Panc1 (cell line): ENCODE results near the gene ROBO4. TPM values are rescaled to one million over a fixed set of nuclear protein-coding genes. Genes with fewer than 3 reads are reported as not detected.

ENCODE experiments used
- ATAC-seq: fragments of 200-7000 bp; cut with Tn5 transposase; 2 replicates; pipeline ENCODE4 v1.9.1; 2020; ENCODE audit warnings: mild to moderate bottlenecking, moderate library complexity
- BruUV-seq: library from RNA; stranded (reverse); fragments of 400-500 nt; replicated peaks from 2 replicates; lab custom pipeline; 2021; lab: Mats Ljungman, UMichigan
- CTCF ChIA-PET: fragments of 300-600 bp; sonication (Branson Sonifier 250); formaldehyde crosslinking; loops from one replicate; lab custom pipeline; 2022; ENCODE audit warnings: antibody characterized with exemption; lab: Charles Lee
- POLR2A ChIA-PET: fragments of 300-600 bp; sonication (Branson Sonifier 250); formaldehyde crosslinking; loops from one replicate; lab custom pipeline; 2022; ENCODE audit warnings: antibody characterized with exemption; lab: Charles Lee
- DNase-seq: peaks from one replicate; pipeline ENCODE4 v3.0.0-alpha.2; 2010; ENCODE audit warnings: low read depth, low spot score
- H3K27ac ChIP-seq: 2 replicates; pipeline ENCODE4 v1.5.1; 2011; ENCODE audit warnings: mild to moderate bottlenecking, low read length, inconsistent platforms
- H3K27me3 ChIP-seq: fragments of 200-500 bp; sonication (Bioruptor generic); 2 replicates; pipeline ENCODE4 v1.6.0; 2014; ENCODE audit warnings: low read length, inconsistent platforms; ENCODE audit not compliant: control insufficient read depth, insufficient read depth
- H3K36me3 ChIP-seq: fragments of 200-500 bp; sonication (Bioruptor generic); 2 replicates; pipeline ENCODE4 v1.5.1; 2014; ENCODE audit warnings: inconsistent platforms, mild to moderate bottlenecking, low read length, moderate library complexity; ENCODE audit not compliant: control insufficient read depth, insufficient read depth
- H3K4me1 ChIP-seq: 2 replicates; pipeline ENCODE4 v1.5.1; 2011; ENCODE audit warnings: inconsistent platforms, mild to moderate bottlenecking, low read length, moderate library complexity; ENCODE audit not compliant: control insufficient read depth, insufficient read depth
- H3K4me3 ChIP-seq, 2 experiments: 2 replicates each; pipeline ENCODE4 v1.5.1; 2011 to 2012; ENCODE audit warnings: low read depth in 2 of 2, low read length in 2 of 2, mild to moderate bottlenecking in 2 of 2, inconsistent platforms in 1 of 2, moderate library complexity in 1 of 2
- H3K9me3 ChIP-seq: fragments of 200-500 bp; sonication (Bioruptor generic); 2 replicates; pipeline ENCODE4 v1.5.1; 2014; ENCODE audit warnings: low read depth, mild to moderate bottlenecking, inconsistent platforms, low read length, moderate library complexity; ENCODE audit not compliant: control insufficient read depth, insufficient read depth
- POLR2AphosphoS5 ChIP-seq: IDR thresholded peaks from 2 replicates; pipeline ENCODE4 v1.6.1; 2012; ENCODE audit warnings: mild to moderate bottlenecking, low read depth, low read length, moderate library complexity
- SIN3A ChIP-seq: IDR thresholded peaks from 2 replicates; pipeline ENCODE4 v1.6.1; 2012; ENCODE audit warnings: low read depth, mild to moderate bottlenecking, low read length, moderate library complexity, borderline replicate concordance; ENCODE audit not compliant: insufficient read depth
- TCF7L2 ChIP-seq: IDR thresholded peaks from 2 replicates; pipeline ENCODE4 v1.6.1; 2011; ENCODE audit warnings: mild to moderate bottlenecking, low read depth, low read length, inconsistent platforms
- in situ Hi-C: cut with HindIII; loops from 2 replicates; pipeline ENCODE4 v1.10.0; 2016; ENCODE audit warnings: low sequenced_read_pairs, low pct_unique_long_range_greater_than_20kb
- intact Hi-C: fragments of 100-400 bp; cut with micrococcal nuclease; formaldehyde crosslinking; loops from one replicate; pipeline ENCODE4 v1.10.0; 2022; ENCODE audit not compliant: unreplicated experiment
- total RNA-seq: library from RNA; stranded (reverse); gene quantifications from one replicate; pipeline ENCODE4 v1.2.1, GENCODE V29; 2021; ENCODE audit not compliant: unreplicated experiment
- TF ChIP-seq, protein P1 (sequence below), 2 experiments: IDR thresholded peaks; 2 replicates each; pipeline ENCODE4 v1.6.1; 2011 to 2012; ENCODE audit warnings: low read depth in 2 of 2, control low read depth in 1 of 2, low read length in 1 of 2, mild to moderate bottlenecking in 1 of 2, moderate library complexity in 1 of 2; ENCODE audit not compliant: insufficient read depth in 1 of 2
- TF ChIP-seq, protein P2 (sequence below): fragments of 450-650 bp; IDR thresholded peaks from 2 replicates; pipeline ENCODE4 v1.5.1; 2017; ENCODE audit warnings: mild to moderate bottlenecking

The ROBO4 gene
- total RNA-seq, 1 experiment from 2014 or later: 0.26 TPM

DNA sequence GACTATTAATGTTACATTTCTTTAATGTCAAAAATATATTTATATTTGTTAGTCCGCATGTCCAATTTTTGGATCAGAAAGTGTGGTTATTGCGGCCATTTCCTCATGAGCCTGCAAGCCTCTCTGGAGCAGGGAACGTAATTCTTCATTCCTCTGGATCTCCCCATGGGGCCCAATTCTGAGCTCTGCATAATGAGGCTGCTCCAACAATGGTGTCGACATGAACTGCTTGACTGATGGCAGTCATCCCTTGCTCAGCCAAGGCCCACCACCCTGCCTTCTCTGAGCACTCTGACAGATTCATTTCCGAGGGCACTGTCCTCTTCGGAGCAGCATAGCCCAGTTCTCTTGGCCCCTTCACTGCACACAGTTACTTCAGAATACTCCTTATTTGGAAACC, 41.3 kb upstream of the ROBO4 start:
- Histone ChIP-seq H3K4me1 (no peaks in the 10 kb centered on the region), H3K36me3 (no peaks in the 10 kb centered on the region), H3K4me3 (no peak overlapping the region), H3K9me3 (no peaks in the 10 kb centered on the region), H3K27ac (no peak overlapping the region), H3K27me3 (peaks cover 24% of the 10 kb centered on the region)
- DNase-seq (no peak), ATAC-seq (no peak)
- CTCF ChIA-PET: no interaction called here
- POLR2A ChIA-PET: interaction anchor here (0.7 kb wide), 1 partner anchor 175 kb away, joined by 5 read pairs; no protein-coding TSS in a partner anchor
- intact Hi-C loops (no loop called here), in situ Hi-C loops (no loop called here)
- no peak for TF ChIP-seq POLR2AphosphoS5
- BruUV-seq: no TSS peak

DNA sequence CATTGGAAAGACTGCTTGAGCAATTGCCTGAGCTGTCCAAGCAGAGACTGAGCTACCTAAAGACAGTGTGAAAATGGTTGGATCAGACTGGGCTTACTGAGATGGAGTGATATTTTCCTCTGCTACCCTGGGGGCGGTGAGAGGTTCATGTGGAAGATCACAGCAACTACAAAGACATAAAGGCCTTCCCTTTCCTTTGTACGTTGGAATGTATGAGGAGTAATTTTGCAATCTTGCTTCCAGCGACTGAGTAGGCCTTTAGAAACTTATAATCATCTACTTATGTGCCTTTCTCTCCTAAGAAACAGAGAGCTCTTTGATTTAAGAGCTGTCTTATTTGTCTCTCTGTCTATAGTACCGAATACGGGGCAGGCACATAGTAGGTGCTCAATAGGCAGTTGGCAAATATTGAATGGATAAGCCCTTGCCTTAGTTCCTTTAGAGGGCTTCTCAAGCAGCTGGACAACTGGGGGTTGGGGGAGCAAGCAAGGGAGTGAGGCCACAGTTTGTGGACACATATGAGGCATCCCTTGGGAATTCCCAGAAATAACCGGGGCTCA, 40.6 kb upstream of the ROBO4 start:
- Histone ChIP-seq H3K27ac (no peak overlapping the region), H3K27me3 (peaks cover 24% of the 10 kb centered on the region), H3K4me1 (no peaks in the 10 kb centered on the region), H3K36me3 (no peaks in the 10 kb centered on the region), H3K4me3 (no peak overlapping the region), H3K9me3 (no peaks in the 10 kb centered on the region)
- ATAC-seq (no peak), DNase-seq (no peak)
- ChIA-PET POLR2A (no interaction called here), CTCF (no interaction called here)
- no peak for TF ChIP-seq TCF7L2
- no peak for TF ChIP-seq POLR2AphosphoS5
- TF ChIP-seq, protein P1, sequence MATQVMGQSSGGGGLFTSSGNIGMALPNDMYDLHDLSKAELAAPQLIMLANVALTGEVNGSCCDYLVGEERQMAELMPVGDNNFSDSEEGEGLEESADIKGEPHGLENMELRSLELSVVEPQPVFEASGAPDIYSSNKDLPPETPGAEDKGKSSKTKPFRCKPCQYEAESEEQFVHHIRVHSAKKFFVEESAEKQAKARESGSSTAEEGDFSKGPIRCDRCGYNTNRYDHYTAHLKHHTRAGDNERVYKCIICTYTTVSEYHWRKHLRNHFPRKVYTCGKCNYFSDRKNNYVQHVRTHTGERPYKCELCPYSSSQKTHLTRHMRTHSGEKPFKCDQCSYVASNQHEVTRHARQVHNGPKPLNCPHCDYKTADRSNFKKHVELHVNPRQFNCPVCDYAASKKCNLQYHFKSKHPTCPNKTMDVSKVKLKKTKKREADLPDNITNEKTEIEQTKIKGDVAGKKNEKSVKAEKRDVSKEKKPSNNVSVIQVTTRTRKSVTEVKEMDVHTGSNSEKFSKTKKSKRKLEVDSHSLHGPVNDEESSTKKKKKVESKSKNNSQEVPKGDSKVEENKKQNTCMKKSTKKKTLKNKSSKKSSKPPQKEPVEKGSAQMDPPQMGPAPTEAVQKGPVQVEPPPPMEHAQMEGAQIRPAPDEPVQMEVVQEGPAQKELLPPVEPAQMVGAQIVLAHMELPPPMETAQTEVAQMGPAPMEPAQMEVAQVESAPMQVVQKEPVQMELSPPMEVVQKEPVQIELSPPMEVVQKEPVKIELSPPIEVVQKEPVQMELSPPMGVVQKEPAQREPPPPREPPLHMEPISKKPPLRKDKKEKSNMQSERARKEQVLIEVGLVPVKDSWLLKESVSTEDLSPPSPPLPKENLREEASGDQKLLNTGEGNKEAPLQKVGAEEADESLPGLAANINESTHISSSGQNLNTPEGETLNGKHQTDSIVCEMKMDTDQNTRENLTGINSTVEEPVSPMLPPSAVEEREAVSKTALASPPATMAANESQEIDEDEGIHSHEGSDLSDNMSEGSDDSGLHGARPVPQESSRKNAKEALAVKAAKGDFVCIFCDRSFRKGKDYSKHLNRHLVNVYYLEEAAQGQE (IDR thresholded peaks at IDR 0.05; ENCODE audit: insufficient read depth in 1 of 2, low read depth in 2 of 2, low read length in 1 of 2): no peak
- TF ChIP-seq, protein P2, sequence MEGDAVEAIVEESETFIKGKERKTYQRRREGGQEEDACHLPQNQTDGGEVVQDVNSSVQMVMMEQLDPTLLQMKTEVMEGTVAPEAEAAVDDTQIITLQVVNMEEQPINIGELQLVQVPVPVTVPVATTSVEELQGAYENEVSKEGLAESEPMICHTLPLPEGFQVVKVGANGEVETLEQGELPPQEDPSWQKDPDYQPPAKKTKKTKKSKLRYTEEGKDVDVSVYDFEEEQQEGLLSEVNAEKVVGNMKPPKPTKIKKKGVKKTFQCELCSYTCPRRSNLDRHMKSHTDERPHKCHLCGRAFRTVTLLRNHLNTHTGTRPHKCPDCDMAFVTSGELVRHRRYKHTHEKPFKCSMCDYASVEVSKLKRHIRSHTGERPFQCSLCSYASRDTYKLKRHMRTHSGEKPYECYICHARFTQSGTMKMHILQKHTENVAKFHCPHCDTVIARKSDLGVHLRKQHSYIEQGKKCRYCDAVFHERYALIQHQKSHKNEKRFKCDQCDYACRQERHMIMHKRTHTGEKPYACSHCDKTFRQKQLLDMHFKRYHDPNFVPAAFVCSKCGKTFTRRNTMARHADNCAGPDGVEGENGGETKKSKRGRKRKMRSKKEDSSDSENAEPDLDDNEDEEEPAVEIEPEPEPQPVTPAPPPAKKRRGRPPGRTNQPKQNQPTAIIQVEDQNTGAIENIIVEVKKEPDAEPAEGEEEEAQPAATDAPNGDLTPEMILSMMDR: no peak
- TF ChIP-seq SIN3A: no peak
- no TSS peak for BruUV-seq
- intact Hi-C loops (no loop called here), in situ Hi-C loops (no loop called here)

DNA sequence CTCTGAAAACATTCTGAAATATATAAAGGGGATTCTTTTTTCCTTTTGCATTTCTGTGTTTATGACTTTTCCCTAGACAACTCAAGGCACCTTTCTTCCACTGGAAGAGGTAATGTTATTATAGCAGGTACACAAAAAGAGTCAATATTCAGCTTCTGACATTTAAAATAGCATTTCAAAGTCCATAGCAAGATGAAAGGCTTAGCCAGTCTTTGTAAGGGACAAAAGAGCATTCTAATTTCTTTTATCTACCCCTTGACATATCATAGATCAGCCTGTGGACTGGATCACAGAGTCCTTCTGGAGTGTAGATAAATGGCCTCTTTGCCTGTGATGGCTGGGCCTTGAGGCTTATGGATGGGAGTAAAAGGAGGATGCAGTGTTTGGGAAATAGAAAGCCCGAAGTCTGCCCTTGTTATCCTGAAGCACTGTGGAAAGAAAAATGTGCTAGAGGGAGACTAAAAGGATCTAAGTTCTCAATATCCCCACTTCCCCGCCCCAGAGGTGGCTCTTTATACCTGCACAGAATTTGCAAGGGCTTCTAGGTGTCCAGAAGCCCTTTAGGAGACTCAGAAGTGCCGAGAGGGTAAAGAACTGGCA, 39.8 kb upstream of the ROBO4 start:
- BruUV-seq: no TSS peak
- H3K4me1 ChIP-seq: no peaks in the 10 kb centered on the region
- TF ChIP-seq, protein P1 (IDR thresholded peaks at IDR 0.05; ENCODE audit: insufficient read depth in 1 of 2, low read depth in 2 of 2, low read length in 1 of 2): no peak
- TF ChIP-seq POLR2AphosphoS5 (no peak), SIN3A (no peak), TCF7L2 (no peak)
- TF ChIP-seq, protein P2: no peak
- ATAC-seq (no peak), DNase-seq (no peak)
- no peaks in the 10 kb centered on the region for H3K36me3 ChIP-seq
- in situ Hi-C loops (no loop called here), intact Hi-C loops (no loop called here)
- CTCF ChIA-PET: no interaction called here
- POLR2A ChIA-PET: no interaction called here
- H3K4me3 ChIP-seq: no peak overlapping the region
- H3K27me3 ChIP-seq: peaks cover 24% of the 10 kb centered on the region
- H3K27ac ChIP-seq: no peak overlapping the region
- no peaks in the 10 kb centered on the region for H3K9me3 ChIP-seq
